Panc1 (cell line): ENCODE data around the gene CKAP5. TPM values are rescaled to one million over a fixed set of nuclear protein-coding genes. Genes with fewer than 3 reads are reported as not detected.

Experiments used
- ATAC-seq: fragments of 200-7000 bp; cut with Tn5 transposase; 2 replicates; pipeline ENCODE4 v1.9.1; 2020; ENCODE audit warnings: mild to moderate bottlenecking, moderate library complexity
- BruUV-seq: library from RNA; stranded (reverse); fragments of 400-500 nt; replicated peaks from 2 replicates; lab custom pipeline; 2021; lab: Mats Ljungman, UMichigan
- CTCF ChIA-PET: fragments of 300-600 bp; sonication (Branson Sonifier 250); formaldehyde crosslinking; loops from one replicate; lab custom pipeline; 2022; ENCODE audit warnings: antibody characterized with exemption; lab: Charles Lee
- POLR2A ChIA-PET: fragments of 300-600 bp; sonication (Branson Sonifier 250); formaldehyde crosslinking; loops from one replicate; lab custom pipeline; 2022; ENCODE audit warnings: antibody characterized with exemption; lab: Charles Lee
- DNase-seq: peaks from one replicate; pipeline ENCODE4 v3.0.0-alpha.2; 2010; ENCODE audit warnings: low read depth, low spot score
- H3K27ac ChIP-seq: 2 replicates; pipeline ENCODE4 v1.5.1; 2011; ENCODE audit warnings: mild to moderate bottlenecking, low read length, inconsistent platforms
- H3K27me3 ChIP-seq: fragments of 200-500 bp; sonication (Bioruptor generic); 2 replicates; pipeline ENCODE4 v1.6.0; 2014; ENCODE audit warnings: low read length, inconsistent platforms; ENCODE audit not compliant: control insufficient read depth, insufficient read depth
- H3K36me3 ChIP-seq: fragments of 200-500 bp; sonication (Bioruptor generic); 2 replicates; pipeline ENCODE4 v1.5.1; 2014; ENCODE audit warnings: inconsistent platforms, mild to moderate bottlenecking, low read length, moderate library complexity; ENCODE audit not compliant: control insufficient read depth, insufficient read depth
- H3K4me1 ChIP-seq: 2 replicates; pipeline ENCODE4 v1.5.1; 2011; ENCODE audit warnings: inconsistent platforms, mild to moderate bottlenecking, low read length, moderate library complexity; ENCODE audit not compliant: control insufficient read depth, insufficient read depth
- H3K4me3 ChIP-seq, 2 experiments: 2 replicates each; pipeline ENCODE4 v1.5.1; 2011 to 2012; ENCODE audit warnings: low read depth in 2 of 2, low read length in 2 of 2, mild to moderate bottlenecking in 2 of 2, inconsistent platforms in 1 of 2, moderate library complexity in 1 of 2
- H3K9me3 ChIP-seq: fragments of 200-500 bp; sonication (Bioruptor generic); 2 replicates; pipeline ENCODE4 v1.5.1; 2014; ENCODE audit warnings: low read depth, mild to moderate bottlenecking, inconsistent platforms, low read length, moderate library complexity; ENCODE audit not compliant: control insufficient read depth, insufficient read depth
- POLR2AphosphoS5 ChIP-seq: IDR thresholded peaks from 2 replicates; pipeline ENCODE4 v1.6.1; 2012; ENCODE audit warnings: mild to moderate bottlenecking, low read depth, low read length, moderate library complexity
- SIN3A ChIP-seq: IDR thresholded peaks from 2 replicates; pipeline ENCODE4 v1.6.1; 2012; ENCODE audit warnings: low read depth, mild to moderate bottlenecking, low read length, moderate library complexity, borderline replicate concordance; ENCODE audit not compliant: insufficient read depth
- TCF7L2 ChIP-seq: IDR thresholded peaks from 2 replicates; pipeline ENCODE4 v1.6.1; 2011; ENCODE audit warnings: mild to moderate bottlenecking, low read depth, low read length, inconsistent platforms
- in situ Hi-C: cut with HindIII; loops from 2 replicates; pipeline ENCODE4 v1.10.0; 2016; ENCODE audit warnings: low sequenced_read_pairs, low pct_unique_long_range_greater_than_20kb
- intact Hi-C: fragments of 100-400 bp; cut with micrococcal nuclease; formaldehyde crosslinking; loops from one replicate; pipeline ENCODE4 v1.10.0; 2022; ENCODE audit not compliant: unreplicated experiment
- total RNA-seq: library from RNA; stranded (reverse); gene quantifications from one replicate; pipeline ENCODE4 v1.2.1, GENCODE V29; 2021; ENCODE audit not compliant: unreplicated experiment
- TF ChIP-seq, protein P1 (sequence below): fragments of 450-650 bp; IDR thresholded peaks from 2 replicates; pipeline ENCODE4 v1.5.1; 2017; ENCODE audit warnings: mild to moderate bottlenecking
- TF ChIP-seq, protein P2 (sequence below), 2 experiments: IDR thresholded peaks; 2 replicates each; pipeline ENCODE4 v1.6.1; 2011 to 2012; ENCODE audit warnings: low read depth in 2 of 2, control low read depth in 1 of 2, low read length in 1 of 2, mild to moderate bottlenecking in 1 of 2, moderate library complexity in 1 of 2; ENCODE audit not compliant: insufficient read depth in 1 of 2

Gene CKAP5
- total RNA-seq, 1 experiment from 2014 or later = 191 TPM

DNA sequence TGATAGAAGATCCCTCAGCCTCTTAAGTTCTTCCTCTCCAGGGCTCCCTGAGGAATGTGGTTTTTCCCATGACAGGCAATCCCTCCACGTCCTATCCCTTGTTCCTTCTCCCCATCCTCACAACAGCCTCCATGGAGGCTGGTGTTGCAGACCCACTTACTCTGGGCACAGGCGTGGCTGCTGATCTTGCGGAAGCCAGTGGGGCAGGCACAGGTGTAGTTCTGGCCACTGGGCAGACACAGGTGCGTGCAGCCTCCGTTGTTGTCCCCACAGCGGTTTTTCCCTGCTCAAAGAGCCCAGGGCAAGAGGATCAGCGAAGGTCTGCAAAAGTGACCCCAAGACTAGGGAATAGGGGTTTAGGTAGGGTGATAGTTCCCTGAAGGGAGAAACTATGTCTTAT lies 43.2 kb upstream of the CKAP5 start:
- POLR2A ChIA-PET = no interaction called here
- Histone ChIP-seq H3K9me3 (no peaks in the 10 kb centered on the region), H3K4me3 (no peak overlapping the region), H3K27ac (no peak overlapping the region), H3K4me1 (no peaks in the 10 kb centered on the region), H3K36me3 (no peaks in the 10 kb centered on the region), H3K27me3 (no peaks in the 10 kb centered on the region)
- BruUV-seq = no TSS peak
- TF ChIP-seq, protein P1, sequence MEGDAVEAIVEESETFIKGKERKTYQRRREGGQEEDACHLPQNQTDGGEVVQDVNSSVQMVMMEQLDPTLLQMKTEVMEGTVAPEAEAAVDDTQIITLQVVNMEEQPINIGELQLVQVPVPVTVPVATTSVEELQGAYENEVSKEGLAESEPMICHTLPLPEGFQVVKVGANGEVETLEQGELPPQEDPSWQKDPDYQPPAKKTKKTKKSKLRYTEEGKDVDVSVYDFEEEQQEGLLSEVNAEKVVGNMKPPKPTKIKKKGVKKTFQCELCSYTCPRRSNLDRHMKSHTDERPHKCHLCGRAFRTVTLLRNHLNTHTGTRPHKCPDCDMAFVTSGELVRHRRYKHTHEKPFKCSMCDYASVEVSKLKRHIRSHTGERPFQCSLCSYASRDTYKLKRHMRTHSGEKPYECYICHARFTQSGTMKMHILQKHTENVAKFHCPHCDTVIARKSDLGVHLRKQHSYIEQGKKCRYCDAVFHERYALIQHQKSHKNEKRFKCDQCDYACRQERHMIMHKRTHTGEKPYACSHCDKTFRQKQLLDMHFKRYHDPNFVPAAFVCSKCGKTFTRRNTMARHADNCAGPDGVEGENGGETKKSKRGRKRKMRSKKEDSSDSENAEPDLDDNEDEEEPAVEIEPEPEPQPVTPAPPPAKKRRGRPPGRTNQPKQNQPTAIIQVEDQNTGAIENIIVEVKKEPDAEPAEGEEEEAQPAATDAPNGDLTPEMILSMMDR = no peak
- TF ChIP-seq POLR2AphosphoS5 = no peak
- no peak for TF ChIP-seq TCF7L2
- in situ Hi-C loops = no loop called here
- DNase-seq (no peak), ATAC-seq (peak; percentile 7; the same call in 1 of the 2 replicates)
- CTCF ChIA-PET = no interaction called here
- intact Hi-C loops = loop anchor here (1.0 kb wide), 2 partner anchors 264 to 272 kb away; no protein-coding TSS in a partner anchor

DNA sequence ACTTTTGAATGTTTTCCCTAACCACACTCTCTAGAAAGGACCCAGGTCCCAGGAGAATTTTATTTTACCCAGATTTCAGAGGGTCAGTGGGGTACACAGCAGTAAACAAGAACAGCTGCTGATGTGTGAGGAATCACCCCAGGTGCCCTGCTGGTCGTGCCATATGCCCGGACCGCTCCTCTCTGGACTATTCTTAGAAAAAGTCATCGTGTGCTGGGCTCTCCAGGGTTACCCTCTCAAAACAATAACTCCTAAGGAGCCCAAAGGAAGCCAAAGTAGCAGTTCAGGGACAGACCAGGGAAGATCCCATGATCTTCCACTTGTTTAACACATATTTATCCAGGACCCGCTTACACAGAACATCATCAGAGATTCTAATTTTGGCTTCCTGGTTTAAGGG lies 42.6 kb upstream of the CKAP5 start:
- no peaks in the 10 kb centered on the region for H3K36me3 ChIP-seq
- no peak for TF ChIP-seq POLR2AphosphoS5
- TF ChIP-seq, protein P2, sequence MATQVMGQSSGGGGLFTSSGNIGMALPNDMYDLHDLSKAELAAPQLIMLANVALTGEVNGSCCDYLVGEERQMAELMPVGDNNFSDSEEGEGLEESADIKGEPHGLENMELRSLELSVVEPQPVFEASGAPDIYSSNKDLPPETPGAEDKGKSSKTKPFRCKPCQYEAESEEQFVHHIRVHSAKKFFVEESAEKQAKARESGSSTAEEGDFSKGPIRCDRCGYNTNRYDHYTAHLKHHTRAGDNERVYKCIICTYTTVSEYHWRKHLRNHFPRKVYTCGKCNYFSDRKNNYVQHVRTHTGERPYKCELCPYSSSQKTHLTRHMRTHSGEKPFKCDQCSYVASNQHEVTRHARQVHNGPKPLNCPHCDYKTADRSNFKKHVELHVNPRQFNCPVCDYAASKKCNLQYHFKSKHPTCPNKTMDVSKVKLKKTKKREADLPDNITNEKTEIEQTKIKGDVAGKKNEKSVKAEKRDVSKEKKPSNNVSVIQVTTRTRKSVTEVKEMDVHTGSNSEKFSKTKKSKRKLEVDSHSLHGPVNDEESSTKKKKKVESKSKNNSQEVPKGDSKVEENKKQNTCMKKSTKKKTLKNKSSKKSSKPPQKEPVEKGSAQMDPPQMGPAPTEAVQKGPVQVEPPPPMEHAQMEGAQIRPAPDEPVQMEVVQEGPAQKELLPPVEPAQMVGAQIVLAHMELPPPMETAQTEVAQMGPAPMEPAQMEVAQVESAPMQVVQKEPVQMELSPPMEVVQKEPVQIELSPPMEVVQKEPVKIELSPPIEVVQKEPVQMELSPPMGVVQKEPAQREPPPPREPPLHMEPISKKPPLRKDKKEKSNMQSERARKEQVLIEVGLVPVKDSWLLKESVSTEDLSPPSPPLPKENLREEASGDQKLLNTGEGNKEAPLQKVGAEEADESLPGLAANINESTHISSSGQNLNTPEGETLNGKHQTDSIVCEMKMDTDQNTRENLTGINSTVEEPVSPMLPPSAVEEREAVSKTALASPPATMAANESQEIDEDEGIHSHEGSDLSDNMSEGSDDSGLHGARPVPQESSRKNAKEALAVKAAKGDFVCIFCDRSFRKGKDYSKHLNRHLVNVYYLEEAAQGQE (IDR thresholded peaks at IDR 0.05; ENCODE audit: insufficient read depth in 1 of 2, low read depth in 2 of 2, low read length in 1 of 2) = no peak
- TF ChIP-seq, protein P1 = no peak
- TF ChIP-seq TCF7L2 = no peak
- no peak for TF ChIP-seq SIN3A
- DNase-seq (no peak), ATAC-seq (no peak)
- in situ Hi-C loops (no loop called here), intact Hi-C loops (loop anchor here (1.0 kb wide), 2 partner anchors 265 to 273 kb away; no protein-coding TSS in a partner anchor)
- CTCF ChIA-PET = interaction anchor here (0.7 kb wide), 1 partner anchor 192 kb away, joined by 3 read pairs; no protein-coding TSS in a partner anchor
- H3K4me3 ChIP-seq = no peak overlapping the region
- no peak overlapping the region for H3K27ac ChIP-seq
- BruUV-seq = no TSS peak
- no peaks in the 10 kb centered on the region for H3K4me1 ChIP-seq
- H3K27me3 ChIP-seq = no peaks in the 10 kb centered on the region
- no peaks in the 10 kb centered on the region for H3K9me3 ChIP-seq
- POLR2A ChIA-PET = no interaction called here
